GM19438 (cell line): ENCODE measurements around the gene STRADB.

Experiments used
- ATAC-seq: cut with Tn5 transposase; IDR thresholded peaks from one replicate; pipeline ENCODE4 v1.9.1; 2021; ENCODE audit warnings: low read depth; ENCODE audit not compliant: unreplicated experiment

STRADB gene

DNA sequence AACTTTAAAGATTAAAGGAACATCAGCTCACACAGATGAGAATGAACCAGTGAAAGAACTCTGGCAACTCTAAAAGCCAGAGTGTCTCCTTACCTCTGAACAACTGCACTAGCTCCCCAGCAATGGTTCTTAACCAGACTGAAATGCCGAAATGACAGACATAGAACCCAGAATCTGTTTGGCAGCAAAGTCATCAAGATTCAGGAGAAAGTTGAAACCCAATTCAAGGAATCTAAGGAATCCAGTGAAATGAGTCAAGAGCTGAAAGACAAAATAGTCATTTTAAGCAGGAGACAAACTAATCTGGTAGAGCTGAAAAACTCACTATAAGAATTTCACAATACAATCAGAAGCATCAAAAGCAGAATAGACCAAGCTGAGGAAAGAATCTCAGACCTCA lies 72.0 kb downstream of the STRADB start:
- no peak for ATAC-seq
